NCI-H748 treated with DMSO at 0.1 percent for 48 hours (cell line): Measurements from ENCODE around the gene PSMD6.

Experiments used
- DNase-seq: peaks from one replicate; lab custom pipeline; 2025; lab: John Stamatoyannopoulos, UW

Gene PSMD6

GRCh38 chr3:64008487-64009351 lies 14.6 kb downstream of the PSMD6 start:
- no peak for DNase-seq

- DNase-seq: no peak
Measured at GRCh38 chr3:64008017-64008416, 15.3 kb downstream of the PSMD6 start.

GRCh38 chr3:64003589-64003988 lies 19.7 kb downstream of the PSMD6 start:
- no peak for DNase-seq

DNA sequence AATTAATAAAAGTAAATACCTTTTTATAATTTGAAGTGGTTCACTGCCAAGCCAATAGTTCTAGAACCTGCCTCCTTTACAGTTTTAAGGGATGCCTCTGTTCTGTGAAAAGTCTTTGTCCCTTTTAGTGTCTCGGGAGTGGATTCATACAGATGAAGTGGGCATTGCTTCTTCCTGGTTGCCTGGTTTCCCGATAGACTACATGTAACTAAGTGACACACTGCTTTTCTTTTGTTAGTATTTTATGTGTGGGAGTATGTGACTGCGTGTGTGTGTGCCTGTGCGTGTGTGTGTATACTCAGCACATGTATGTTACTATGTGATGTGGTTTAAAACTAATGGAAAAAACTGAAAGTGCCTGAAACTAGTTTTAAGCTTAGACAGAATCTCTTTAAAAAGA lies 21.1 kb downstream of the PSMD6 start:
- no peak for DNase-seq

DNA sequence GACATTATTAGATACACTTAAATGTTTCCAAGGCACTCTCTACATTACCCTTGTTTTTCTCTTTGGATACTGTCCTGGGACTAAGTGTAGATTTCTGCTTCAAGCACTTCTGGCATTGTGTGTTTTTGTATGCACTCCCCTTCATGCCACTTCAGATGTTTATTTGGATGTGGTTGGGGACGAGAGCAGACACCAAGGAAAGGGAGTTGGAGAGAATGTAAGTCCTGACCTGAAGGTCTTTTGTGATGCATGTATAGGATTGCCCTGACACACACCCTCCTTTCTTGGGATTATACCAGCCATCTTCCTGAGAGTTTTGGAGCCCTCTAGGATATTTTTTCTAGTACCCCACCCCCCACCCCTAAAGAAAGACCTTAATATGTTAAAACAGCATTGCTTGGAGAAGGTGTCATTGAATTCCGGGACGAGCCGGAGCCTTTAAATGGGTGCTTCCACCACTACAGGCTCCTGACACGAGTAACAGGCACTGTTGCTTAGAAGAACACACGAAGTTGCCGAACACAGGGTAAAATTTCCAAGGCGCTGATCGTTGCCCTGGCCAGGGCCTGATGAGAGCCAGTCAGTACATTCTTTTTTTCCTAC lies 22.7 kb downstream of the PSMD6 start:
- no peak for DNase-seq

DNA sequence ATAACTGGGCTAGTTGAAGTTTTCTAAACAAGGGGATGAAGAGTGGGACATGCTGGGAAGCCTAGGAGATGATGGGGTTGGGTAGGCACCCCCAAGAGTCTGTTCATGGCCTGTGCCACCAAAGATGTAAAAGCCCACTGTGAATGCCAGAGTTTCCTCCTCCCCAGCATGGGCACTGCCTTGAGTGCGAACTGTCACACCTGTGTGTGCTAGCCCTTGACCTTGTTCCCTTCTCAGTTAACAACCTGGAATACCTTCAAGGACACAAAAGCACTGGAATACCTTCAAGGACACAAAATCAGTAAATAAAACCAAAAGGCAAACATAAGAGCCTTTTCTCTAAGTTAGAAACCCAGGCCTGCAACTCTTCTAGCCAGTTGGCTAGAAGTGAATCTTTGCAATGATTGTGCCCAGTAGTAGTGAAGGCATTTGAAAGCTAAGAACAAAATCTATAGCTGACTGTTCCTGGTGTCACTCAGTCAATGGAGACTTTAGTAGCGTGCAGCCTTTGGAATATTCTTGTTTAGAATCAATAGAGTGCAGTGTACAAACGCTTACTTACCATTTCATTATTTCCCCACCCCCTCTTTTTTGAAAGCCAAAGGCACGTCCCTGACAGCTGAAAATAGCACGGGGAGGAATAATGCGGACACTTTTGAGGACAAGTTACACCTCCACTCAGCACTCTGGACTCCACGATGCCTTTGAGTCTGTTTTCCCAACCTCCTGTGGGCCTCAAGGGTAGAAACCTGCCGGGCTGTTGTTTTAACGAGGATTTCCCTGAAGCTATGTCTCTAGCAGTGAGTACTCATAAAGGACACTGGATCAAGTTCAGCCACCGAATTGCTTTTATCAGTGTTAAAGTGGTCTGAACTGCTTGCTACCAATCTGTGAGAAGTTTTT lies 24.2 kb downstream of the PSMD6 start:
- DNase-seq: no peak

DNA sequence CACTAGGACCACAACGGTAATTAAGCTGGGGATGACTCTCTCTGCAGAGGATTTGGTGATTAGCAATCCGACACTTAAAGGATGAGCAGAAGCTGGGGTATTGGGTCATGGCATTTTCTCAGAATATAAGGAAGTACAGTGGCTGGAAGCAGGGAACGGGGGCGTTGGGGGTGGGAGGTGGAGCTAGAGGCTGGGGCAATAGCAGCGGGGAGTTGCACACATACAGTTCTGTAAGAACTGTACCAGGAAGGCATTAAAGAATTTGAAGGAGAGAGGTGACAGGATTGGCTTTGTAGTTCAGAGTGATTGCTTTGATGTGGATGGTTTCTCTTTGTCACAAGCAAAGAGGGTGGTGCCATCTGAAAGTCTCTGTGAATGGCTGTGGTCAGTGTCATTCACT lies 28.2 kb downstream of the PSMD6 start:
- no peak for DNase-seq

- DNase-seq: peak; percentile 12
Measured at GRCh38 chr3:63993653-63994079, 29.6 kb downstream of the PSMD6 start.

GRCh38 chr3:63992516-63993209 lies 30.6 kb downstream of the PSMD6 start:
- no peak for DNase-seq

DNA sequence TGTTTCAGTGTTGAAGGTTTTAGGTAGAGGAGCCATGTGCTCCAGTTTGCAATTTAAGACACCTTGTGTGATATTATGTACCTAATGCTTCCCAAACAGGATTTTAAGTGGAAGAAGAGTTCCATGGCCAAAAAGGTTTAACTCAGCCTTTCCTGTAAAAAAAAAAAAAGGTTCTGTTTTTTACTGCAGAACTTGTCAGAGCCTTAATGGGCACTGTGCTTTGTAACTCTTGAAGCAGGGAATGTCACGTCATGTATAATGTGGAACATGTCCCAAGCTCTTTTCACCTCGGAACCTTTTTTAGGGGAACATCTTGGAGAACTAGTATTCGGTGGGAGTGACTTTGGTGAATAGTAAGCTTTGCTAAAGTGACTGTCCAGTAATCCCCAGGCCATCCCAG lies 31.6 kb downstream of the PSMD6 start:
- no peak for DNase-seq

GRCh38 chr3:63990733-63991132 lies 32.6 kb downstream of the PSMD6 start:
- DNase-seq: no peak

DNA sequence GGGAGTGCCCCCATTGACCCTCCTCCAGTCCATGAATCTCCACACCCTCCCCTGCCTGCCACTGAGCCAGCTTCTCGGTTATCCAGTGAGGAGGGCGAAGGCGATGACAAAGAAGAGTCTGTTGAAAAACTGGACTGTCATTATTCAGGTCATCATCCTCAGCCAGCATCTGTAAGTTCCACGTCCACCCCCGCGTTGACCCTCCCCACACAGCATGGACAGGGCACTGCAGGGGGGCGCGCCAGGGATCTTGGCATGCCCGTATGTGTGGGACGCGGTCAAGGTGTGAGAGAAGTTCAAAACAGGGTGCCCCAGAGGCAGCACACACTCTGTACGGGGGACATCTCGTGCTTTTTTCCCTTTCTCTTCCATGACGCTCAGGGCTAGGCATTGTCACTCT lies 33.1 kb downstream of the PSMD6 start:
- DNase-seq: no peak

DNA sequence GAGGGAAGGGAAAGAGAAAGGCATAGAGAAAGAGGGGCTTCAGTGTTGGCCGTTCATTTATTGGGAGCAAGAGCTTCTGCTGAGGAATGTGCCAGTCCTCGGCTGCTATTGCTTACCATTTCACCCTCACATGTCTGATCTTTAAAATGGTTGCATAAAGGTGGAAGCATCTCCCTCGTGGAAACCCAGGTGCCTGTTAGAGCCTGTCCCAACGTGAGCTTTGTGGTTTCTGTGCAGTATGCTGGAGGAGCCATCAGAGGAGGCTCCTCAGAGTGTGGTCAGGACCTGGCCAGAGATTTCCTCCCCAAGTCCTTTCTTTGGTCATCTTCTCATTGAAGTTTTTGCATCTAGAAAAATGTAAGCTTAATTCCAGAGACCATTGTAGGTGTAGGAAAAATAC lies 34.4 kb downstream of the PSMD6 start:
- no peak for DNase-seq

GRCh38 chr3:63986831-63987230 lies 36.5 kb downstream of the PSMD6 start:
- DNase-seq: no peak

GRCh38 chr3:63986146-63986545 lies 37.1 kb downstream of the PSMD6 start:
- no peak for DNase-seq

- no peak for DNase-seq
Measured at GRCh38 chr3:63984391-63984790, 38.9 kb downstream of the PSMD6 start.

DNA sequence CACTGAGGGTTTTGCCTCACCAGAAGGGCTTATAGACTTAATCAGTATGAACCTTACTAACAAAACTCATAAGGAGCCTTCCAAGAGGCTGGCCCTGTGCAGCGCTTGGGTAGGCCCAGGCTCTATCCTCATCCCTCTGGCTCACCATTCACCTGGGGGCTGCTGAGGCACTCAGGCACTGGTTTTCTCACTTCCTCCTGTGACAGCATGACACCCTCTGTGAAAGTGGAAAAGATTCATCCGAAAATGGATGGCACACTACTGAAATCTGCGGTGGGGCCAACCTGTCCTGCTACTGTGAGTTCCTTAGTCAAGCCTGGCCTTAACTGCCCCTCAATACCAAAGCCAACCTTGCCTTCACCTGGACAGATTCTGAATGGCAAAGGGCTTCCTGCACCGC lies 41.3 kb downstream of the PSMD6 start:
- DNase-seq: no peak

DNA sequence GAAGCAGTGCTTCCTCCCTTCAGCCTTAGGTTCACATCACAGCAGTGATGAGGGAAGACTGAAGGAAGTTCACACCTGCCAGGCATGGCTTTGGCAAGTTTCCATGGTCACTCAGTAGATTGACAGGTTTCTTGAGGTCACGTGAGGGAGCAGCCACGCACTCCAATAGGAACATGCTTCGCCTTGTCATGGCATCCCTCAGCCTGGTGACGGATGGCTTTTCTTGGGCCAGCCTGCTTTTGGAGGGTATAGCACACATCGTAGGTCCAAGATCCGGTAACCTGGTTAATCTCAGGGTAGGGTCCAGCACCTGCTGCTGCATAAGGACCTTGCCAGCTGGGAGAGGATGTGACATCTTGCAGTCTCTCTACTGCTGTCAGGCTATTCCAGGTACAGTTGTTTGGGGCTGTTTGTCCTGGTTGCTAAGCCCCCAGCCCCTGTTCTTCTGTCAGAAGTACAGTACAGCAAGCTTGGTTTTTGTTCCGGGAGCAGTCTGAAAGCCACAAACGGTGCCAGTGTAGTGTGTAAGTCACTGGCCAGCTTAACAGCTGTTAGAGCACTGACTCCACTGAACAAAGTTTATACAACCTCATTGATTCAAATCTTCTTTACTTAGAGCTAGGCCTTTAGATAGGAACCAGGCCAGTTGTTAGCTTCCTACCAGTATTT lies 42.3 kb downstream of the PSMD6 start:
- no peak for DNase-seq

- no peak for DNase-seq
Measured at GRCh38 chr3:63980019-63980418, 43.3 kb downstream of the PSMD6 start.

DNA sequence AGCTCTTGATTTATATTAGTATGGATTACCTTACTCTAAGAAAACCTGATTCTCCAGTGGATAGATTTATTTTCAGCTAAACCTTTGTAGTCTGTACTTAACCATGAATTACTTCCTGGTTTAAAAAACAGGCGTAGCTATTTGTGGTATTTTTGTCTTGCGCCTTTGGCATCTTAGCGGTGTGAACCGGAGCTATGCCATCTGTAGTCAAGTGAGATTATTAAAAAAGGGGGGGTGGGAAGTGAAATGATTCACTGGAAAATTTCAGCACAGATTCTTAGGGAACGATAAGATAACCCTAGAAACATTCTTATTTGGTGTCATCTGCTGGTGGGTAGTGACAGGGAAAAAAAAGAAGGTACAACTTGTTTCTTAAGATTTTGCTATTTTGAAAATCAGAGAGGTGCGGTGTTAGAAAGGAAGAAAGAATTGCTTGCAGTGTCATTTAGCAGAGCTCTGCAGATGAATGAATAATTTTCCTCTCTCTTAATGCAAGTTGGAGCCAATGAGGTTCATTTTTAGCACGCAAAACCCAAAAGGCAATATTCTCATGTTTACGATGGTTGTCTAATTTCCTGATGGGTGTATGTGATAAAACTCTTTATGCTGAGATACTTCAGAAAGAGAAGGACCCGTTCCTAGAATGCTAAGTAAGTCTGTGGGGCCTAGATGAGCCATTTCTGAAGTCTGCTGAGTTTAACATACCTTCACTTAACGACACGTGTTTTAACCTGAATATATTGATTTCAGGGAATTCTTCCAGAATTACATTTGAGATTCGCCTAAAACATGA lies 44.0 kb downstream of the PSMD6 start:
- no peak for DNase-seq

- DNase-seq: no peak
Measured at GRCh38 chr3:63977893-63978292, 45.4 kb downstream of the PSMD6 start.
